ENCODE measurements around the gene NSL1. TPM values are rescaled to one million over a fixed set of nuclear protein-coding genes. Genes with fewer than 3 reads are reported as not detected.
"Not testable (repeated sequence)": the region's sequence is repeated elsewhere in the genome, so short reads cannot be mapped to it uniquely, and the experiment has no call there.

The NSL1 gene
- 28.7 and 29.4 TPM in 2 replicates for total RNA-seq
- long read RNA-seq, transcript NSL1-202 (6 exons, 2,317 nt), result major isoform, 185 of 224 reads
- long read RNA-seq, transcript NSL1-206 (7 exons, 790 nt), result minor isoform, 18 of 224 reads
- long read RNA-seq, partial matches to known transcripts, result 1 of 224 reads
- long read RNA-seq, other reads (novel, unspliced or antisense), result 17 of 224 reads

GRCh38 chr1:212791676-212792395 is at the start of gene NSL1, which contains the start of gene TATDN3:
Gene NSL1, minus strand, starts transcription at chr1:212791777. Its CDS starts 14 bp downstream, at chr1:212791763.
Gene TATDN3, plus strand, starts transcription at chr1:212791894. Its CDS starts 28 bp downstream, at chr1:212791922.
- no peak for TF ChIP-seq CTCF (IDR thresholded peaks at IDR 0.05)
- Mint-ChIP-seq H3K36me3 (ENCODE audit: unreplicated experiment) (no peaks in the 10 kb centered on the region), H3K27ac (ENCODE audit: unreplicated experiment) (peak within 1 kb of the TSS; percentile 98), H3K27me3 (ENCODE audit: unreplicated experiment) (no peaks in the 10 kb centered on the region), H3K4me3 (ENCODE audit: unreplicated experiment) (peak within 1 kb of the TSS; percentile 95), H3K9me3 (ENCODE audit: unreplicated experiment) (no peaks in the 10 kb centered on the region), H3K4me1 (ENCODE audit: unreplicated experiment) (peaks cover 20% of the 10 kb centered on the region)
- DNase-seq (ENCODE audit: extremely low spot score, unreplicated experiment), result peak; percentile 98

GRCh38 chr1:212838145-212838544 is 46.6 kb upstream of the NSL1 start:
- H3K27me3 Mint-ChIP-seq (ENCODE audit: unreplicated experiment), result no peaks in the 10 kb centered on the region
- H3K27ac Mint-ChIP-seq (ENCODE audit: unreplicated experiment), result no peak overlapping the region
- H3K36me3 Mint-ChIP-seq (ENCODE audit: unreplicated experiment), result no peaks in the 10 kb centered on the region
- H3K4me1 Mint-ChIP-seq (ENCODE audit: unreplicated experiment), result no peaks in the 10 kb centered on the region
- no peaks in the 10 kb centered on the region for H3K9me3 Mint-ChIP-seq (ENCODE audit: unreplicated experiment)
- H3K4me3 Mint-ChIP-seq (ENCODE audit: unreplicated experiment), result no peak overlapping the region
- no peak for TF ChIP-seq CTCF (IDR thresholded peaks at IDR 0.05)
- DNase-seq (ENCODE audit: extremely low spot score, unreplicated experiment), result no peak

- H3K27ac Mint-ChIP-seq (ENCODE audit: unreplicated experiment), result not testable (repeated sequence)
These were observed 41.9 kb upstream of the NSL1 start for GRCh38 chr1:212833211-212834207.

GRCh38 chr1:212828395-212828794 is 36.8 kb upstream of the NSL1 start:
- Mint-ChIP-seq H3K4me3 (ENCODE audit: unreplicated experiment) (no peak overlapping the region), H3K27me3 (ENCODE audit: unreplicated experiment) (peaks cover 3% of the 10 kb centered on the region), H3K27ac (ENCODE audit: unreplicated experiment) (no peak overlapping the region), H3K4me1 (ENCODE audit: unreplicated experiment) (no peaks in the 10 kb centered on the region), H3K9me3 (ENCODE audit: unreplicated experiment) (peaks cover 12% of the 10 kb centered on the region), H3K36me3 (ENCODE audit: unreplicated experiment) (peaks cover 4% of the 10 kb centered on the region)
- no peak for DNase-seq (ENCODE audit: extremely low spot score, unreplicated experiment)
- TF ChIP-seq CTCF (IDR thresholded peaks at IDR 0.05), result no peak

More at GRCh38 chr1:212833211-212834207, 41.9 kb upstream of the NSL1 start:
- not testable (repeated sequence) for H3K4me1 Mint-ChIP-seq (ENCODE audit: unreplicated experiment); H3K36me3 Mint-ChIP-seq (ENCODE audit: unreplicated experiment); H3K9me3 Mint-ChIP-seq (ENCODE audit: unreplicated experiment); H3K4me3 Mint-ChIP-seq (ENCODE audit: unreplicated experiment); DNase-seq (ENCODE audit: extremely low spot score, unreplicated experiment); H3K27me3 Mint-ChIP-seq (ENCODE audit: unreplicated experiment)

- no peak overlapping the region for H3K27ac Mint-ChIP-seq (ENCODE audit: unreplicated experiment)
These were observed 36.3 kb upstream of the NSL1 start for GRCh38 chr1:212827831-212828278.

More at GRCh38 chr1:212827831-212828278, 36.3 kb upstream of the NSL1 start:
- TF ChIP-seq CTCF (IDR thresholded peaks at IDR 0.05), result no peak
- no peaks in the 10 kb centered on the region for H3K4me1 Mint-ChIP-seq (ENCODE audit: unreplicated experiment)
- no peak for DNase-seq (ENCODE audit: extremely low spot score, unreplicated experiment)
- peaks cover 12% of the 10 kb centered on the region for H3K9me3 Mint-ChIP-seq (ENCODE audit: unreplicated experiment)
- peaks cover 4% of the 10 kb centered on the region for H3K36me3 Mint-ChIP-seq (ENCODE audit: unreplicated experiment)
- no peak overlapping the region for H3K4me3 Mint-ChIP-seq (ENCODE audit: unreplicated experiment)
- H3K27me3 Mint-ChIP-seq (ENCODE audit: unreplicated experiment), result peaks cover 3% of the 10 kb centered on the region

Measured in osteocyte (in vitro differentiated cells).